ENCODE measurements around the gene NFATC2.

Gene NFATC2

GRCh38 chr20:51514249-51514648 is 28.3 kb downstream of the NFATC2 start:
- DNase-seq (ENCODE audit: low read depth, low spot score) = no peak

DNA sequence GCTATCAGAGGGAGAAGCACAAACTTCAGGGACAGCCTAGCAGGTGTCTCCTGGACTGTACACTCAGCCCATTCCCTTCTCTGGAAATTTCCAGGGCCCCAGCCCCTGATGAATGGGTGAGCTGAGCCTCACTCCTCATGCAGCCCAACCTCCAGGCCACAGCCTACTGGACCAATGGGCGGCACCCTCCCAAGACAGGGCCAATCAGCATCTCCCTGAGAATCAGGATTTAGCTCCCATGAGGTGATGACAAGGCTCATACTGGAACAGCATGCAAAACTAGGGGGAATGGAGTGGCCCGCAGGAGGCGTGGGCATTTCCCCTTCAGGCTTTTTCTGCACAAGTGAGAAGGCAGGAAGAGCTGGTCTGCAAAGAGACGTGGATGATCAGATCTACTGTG is 29.0 kb downstream of the NFATC2 start:
- DNase-seq (ENCODE audit: low read depth, low spot score) = no peak

DNA sequence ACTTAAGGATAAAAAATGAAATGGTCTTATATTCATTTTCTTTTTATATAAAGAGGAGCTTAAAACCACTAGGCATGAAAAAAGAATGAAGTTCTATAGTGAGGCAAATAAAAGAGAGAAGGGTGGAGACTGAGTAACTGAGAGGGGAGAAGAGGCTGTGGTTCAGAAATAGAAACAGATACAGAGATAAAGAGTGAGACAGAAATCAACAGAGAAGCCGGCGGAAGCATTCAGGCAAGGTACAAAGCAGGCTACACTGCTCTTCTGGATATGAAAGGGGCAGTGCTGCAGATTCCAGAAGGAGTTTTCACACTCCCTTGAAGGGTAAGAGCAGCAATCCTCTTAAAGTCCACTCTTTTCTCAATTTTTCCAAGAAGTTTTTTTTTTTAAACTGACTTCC is 29.9 kb downstream of the NFATC2 start:
- DNase-seq (ENCODE audit: low read depth, low spot score) = no peak

- no peak for DNase-seq (ENCODE audit: low read depth, low spot score)
These were observed 30.5 kb downstream of the NFATC2 start for GRCh38 chr20:51511861-51512619.

- DNase-seq (ENCODE audit: low read depth, low spot score) = no peak
These were observed 31.4 kb downstream of the NFATC2 start for GRCh38 chr20:51510936-51511605.

GRCh38 chr20:51510169-51510568 is 32.4 kb downstream of the NFATC2 start:
- no peak for DNase-seq (ENCODE audit: low read depth, low spot score)

DNA sequence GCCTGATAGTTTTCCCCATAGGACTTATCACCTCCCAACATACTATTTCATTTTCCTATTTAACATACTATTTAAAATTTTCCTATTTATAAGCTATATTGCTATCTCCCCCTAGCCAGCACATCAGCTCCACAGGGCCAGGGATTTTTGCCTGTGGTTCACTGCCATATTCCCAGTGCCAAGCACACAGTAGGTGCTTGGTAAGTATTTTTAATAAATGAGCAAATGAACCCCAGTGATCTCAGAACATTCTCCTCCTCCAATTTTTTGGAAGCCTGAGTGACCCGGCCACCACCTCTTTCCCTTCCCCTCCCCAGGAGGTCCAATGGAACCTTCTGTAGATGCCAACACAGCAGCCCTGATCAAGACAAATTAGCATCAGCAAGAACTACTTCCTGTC is 33.3 kb downstream of the NFATC2 start:
- DNase-seq (ENCODE audit: low read depth, low spot score) = no peak

- DNase-seq (ENCODE audit: low read depth, low spot score) = no peak
These were observed 33.7 kb downstream of the NFATC2 start for GRCh38 chr20:51508780-51509179.

- DNase-seq (ENCODE audit: low read depth, low spot score) = no peak
These were observed 34.4 kb downstream of the NFATC2 start for GRCh38 chr20:51508158-51508557.

DNA sequence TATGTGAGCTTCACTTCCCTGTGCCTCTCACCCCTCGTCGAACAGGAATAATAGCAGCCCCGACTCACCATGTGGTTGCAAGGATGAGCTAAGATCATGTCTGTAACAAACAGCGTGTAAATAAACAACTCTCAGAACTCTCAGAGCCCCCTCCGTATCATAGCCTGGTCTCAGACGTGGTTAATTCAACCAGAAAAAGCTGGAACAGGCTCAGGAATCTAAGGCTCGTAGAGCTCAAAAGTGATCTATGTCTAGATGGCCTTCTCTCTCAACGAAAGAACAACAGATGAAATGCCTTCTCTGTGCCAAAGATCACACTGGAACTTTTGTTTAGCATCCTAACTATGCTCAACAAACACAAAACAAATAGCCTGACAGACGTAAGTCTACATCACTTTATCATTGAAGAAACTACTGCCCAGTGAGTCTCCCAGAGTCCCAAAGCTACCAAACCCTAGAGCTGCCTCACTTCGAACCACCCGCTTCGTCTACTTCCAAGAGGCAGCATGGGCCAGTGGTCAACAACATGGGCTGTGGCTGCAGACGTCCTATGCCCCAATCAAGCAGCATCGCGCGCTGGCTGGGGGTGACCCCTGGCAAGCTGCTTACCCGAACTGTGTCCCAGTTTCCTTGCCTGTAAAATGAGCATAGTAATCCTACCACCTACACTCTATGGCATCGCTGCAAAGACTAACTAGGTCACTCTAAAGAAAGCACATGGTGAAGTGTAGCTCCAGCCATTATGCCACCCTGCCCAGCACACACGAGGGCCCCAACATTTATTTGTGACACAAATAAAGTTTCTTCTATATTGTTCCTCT is 35.1 kb downstream of the NFATC2 start:
- DNase-seq (ENCODE audit: low read depth, low spot score) = no peak

GRCh38 chr20:51506527-51507215 is 35.8 kb downstream of the NFATC2 start:
- no peak for DNase-seq (ENCODE audit: low read depth, low spot score)

DNA sequence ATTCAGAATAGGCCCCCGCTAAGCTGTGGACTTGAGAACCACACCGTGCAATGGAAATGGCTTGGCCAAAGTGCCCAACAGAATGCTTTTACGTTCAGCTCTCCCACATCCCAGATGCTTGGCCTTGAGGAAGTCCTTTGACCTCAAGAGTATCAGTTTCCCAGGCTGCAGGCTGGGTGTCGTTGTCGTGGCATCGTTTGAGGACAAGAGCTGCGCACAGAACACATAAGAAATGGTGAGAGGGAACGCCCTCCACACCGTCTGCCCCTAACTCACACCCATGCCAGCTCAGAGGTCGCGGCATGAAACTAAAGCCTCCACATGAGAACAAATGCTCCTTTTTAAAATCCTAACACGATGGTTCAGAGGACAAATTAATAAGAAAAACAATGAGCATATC is 37.0 kb downstream of the NFATC2 start:
- no peak for DNase-seq (ENCODE audit: low read depth, low spot score)

DNA sequence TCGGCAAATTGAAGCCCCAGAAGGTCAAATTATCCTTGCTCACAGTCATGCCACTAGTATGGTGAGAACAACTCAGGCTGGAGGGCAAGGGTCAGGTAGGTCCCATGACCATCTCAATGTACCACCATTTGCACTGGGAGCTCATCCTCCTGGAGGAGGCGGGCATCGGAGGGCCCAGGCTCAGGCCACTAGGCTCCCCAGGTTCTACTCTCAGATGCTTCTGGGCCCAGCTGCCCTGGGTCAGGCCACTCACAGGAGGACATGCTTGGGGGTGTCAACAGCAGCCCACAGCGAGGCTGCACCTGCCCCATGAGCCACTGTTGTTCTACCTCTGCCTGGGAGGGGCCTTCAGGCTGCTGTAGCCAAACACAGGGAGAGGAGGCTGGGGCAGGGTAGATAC is 39.1 kb downstream of the NFATC2 start:
- DNase-seq (ENCODE audit: low read depth, low spot score) = no peak

- no peak for DNase-seq (ENCODE audit: low read depth, low spot score)
These were observed 41.6 kb downstream of the NFATC2 start for GRCh38 chr20:51500936-51501335.

DNA sequence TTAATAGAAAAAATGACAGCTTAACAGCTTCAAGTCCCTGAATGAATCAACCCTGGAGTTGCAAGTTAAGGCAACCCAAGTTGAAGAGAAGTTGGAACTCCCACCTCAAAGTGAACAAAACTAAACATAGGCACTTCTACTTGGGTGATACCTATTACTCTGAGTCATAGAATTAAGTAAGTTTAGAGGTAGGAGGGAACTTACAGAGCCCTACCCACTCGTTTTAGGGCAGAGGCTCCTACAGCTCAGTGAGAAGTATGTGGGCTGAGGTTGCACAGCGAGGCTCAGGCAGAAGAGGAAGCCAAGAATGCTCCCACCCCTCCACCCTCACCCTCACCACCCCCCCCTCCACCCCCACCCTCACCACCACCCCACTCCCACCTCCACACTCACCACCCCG is 42.2 kb downstream of the NFATC2 start:
- no peak for DNase-seq (ENCODE audit: low read depth, low spot score)

DNA sequence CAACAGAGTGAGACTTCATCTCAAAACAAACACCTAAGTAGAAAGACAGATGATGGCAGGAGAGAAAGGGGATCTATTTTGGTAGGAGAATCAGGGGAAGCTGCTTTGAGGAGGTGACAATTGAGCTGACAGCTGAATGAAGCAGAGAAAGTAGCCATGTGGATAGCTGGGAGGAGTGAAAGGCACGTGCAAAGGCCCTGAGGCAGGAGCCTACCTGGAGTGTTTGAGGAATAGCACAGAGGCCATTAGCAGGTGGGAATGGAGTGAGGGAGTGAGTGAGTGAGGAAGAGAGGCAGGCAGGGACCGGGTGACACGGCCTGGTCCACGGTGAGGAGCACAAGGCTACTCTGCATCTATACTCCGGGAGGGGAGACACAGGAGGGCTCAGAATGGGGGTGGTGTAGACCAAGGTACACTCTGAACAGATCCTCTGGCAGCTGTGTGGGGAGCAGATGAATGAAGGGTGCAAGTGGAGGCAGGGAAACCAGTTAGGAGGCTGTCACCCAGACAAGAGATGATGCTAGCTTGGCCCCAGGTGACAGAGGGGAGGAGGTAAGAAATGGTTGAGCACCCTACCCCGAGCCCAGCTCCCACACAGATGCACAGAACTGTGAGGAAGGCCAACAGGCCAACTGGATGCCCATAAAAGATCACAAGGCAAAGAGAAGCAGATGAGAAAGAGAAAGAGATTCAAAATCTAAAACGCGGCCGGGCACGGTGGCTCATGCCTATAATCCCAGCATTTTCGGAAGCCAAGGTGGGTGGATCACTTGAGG is 43.6 kb downstream of the NFATC2 start:
- no peak for DNase-seq (ENCODE audit: low read depth, low spot score)

GRCh38 chr20:51497542-51498467 is 44.7 kb downstream of the NFATC2 start:
- peak; percentile 23 for DNase-seq (ENCODE audit: low read depth, low spot score)

DNA sequence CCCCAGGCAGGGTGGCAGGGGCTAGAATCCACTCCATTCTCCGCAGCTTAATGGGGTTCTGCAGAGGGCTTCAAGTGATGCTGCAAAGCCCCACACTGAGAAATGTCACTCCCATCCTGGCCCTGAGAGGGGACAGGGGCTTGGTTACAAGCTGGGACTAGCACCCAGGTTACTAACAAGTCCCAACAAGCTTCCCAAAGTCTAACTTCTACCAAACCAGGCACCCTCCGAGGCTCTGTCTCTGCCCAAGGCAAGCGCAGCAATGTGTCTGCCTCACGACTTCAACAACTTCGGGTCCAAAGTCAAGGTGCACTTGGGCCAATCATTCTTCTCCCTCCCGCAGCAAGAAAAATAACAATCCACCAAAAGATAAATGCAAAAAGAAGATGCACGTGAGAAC is 45.6 kb downstream of the NFATC2 start:
- DNase-seq (ENCODE audit: low read depth, low spot score) = no peak

DNA sequence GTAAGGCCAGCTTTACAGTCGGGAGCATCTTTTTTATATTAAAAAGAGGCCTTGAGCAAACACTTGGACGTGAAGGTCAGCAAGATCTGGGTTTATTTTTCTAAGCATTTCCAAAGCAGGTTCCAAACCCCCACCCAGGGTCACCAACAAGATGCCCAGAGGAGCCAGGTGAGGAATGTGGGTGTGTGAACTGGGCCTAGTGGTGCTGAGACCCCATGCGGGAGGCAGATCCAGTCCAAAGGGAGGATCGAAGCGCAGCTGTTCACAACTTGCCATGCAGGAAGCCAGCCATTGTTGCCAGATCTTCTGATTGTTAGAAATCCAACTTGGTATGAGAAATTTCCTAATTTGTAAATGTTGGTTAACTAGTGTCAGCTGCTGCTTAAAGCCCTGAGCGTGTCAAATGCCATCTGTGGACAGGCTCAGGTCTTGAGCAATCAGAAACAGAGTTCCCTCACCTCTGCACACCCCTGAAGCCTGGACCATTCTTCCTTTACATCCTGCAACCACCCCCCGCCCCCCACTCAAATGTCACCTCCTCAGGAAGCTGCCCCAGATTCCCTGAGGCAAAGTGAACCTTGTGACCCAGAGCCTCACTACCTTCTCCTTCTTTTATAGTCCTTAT is 46.5 kb downstream of the NFATC2 start:
- no peak for DNase-seq (ENCODE audit: low read depth, low spot score)

DNA sequence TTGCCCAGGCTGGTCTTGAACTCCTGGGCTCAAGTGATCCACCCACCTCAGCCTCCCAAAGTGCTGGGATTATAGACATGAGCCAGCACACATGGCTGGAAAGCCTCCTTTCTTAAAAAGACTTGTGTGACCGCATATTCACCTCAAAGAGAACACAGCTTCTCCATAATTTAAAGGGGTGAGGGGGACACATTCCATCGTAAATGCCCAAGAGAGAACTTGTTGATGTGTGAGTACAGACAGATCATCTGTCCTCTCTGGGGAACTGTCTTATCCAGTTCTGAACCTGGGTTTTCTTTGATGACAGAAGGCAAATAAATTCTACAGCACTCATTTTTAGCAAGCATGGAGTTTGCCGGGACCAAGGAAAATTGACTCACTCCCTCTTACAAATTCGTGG is 47.2 kb downstream of the NFATC2 start:
- no peak for DNase-seq (ENCODE audit: low read depth, low spot score)

Measured in activated CD4-positive, CD25-positive, alpha-beta regulatory T cell treated with anti-CD3 and anti-CD28 coated beads, Interleukin-2, amount 50 U/mL, for 16 hours (primary cell).